HepG2 (cell line): ENCODE data around the gene KCNQ5. TPM values are rescaled to one million over a fixed set of nuclear protein-coding genes. Genes with fewer than 3 reads are reported as not detected.

Experiments used
- ATAC-seq: fragments of 200-7000 bp; cut with Tn5 transposase; 3 replicates; pipeline ENCODE4 v1.9.1; 2020; ENCODE audit warnings: mild to moderate bottlenecking, moderate library complexity
- BruUV-seq: library from RNA; stranded (reverse); fragments of 400-500 nt; replicated peaks from 2 replicates; lab custom pipeline; 2021; lab: Mats Ljungman, UMichigan
- CTCF ChIA-PET: fragments of 300-600 bp; formaldehyde crosslinking; extraction: SDS; loops from one replicate; lab custom pipeline; 2021; ENCODE audit warnings: low total read pairs, inconsistent platforms, low intra/inter-chr PET ratio; lab: Yijun Ruan, JAX
- POLR2A ChIA-PET: fragments of 350-600 bp; sonication (Branson Sonifier 250); formaldehyde crosslinking; loops from one replicate; lab custom pipeline; 2020; ENCODE audit warnings: antibody characterized with exemption, inconsistent platforms; lab: Yijun Ruan, JAX
- DNase-seq: peaks from one replicate; pipeline ENCODE4 v3.0.0-alpha.2; 2015; ENCODE audit warnings: low spot score
- FAIRE-seq: peaks from 3 replicates; lab custom pipeline; 2011; peaks lifted over from hg19 to GRCh38; lab: Jason Lieb, UNC
- H2AFZ ChIP-seq: one replicate; pipeline ENCODE4 v1.6.1; 2011; ENCODE audit warnings: low read length, inconsistent platforms
- H3K27ac ChIP-seq: fragments of 300-600 bp; 3 replicates; pipeline ENCODE4 v1.8.0; 2011; ENCODE audit warnings: mixed run types, mild to moderate bottlenecking, mixed read lengths, low read length, inconsistent platforms; ENCODE audit not compliant: insufficient read depth; ENCODE audit errors: extremely low read length
- H3K27me3 ChIP-seq, 2 experiments: fragments of 200-600 bp in 1 of 2; 2 replicates in 1 of 2; 3 replicates in 1 of 2; pipeline versions ENCODE4 v1.6.0 to v1.8.0; 2011; ENCODE audit warnings: low read length in 2 of 2, mild to moderate bottlenecking in 2 of 2, moderate library complexity in 2 of 2, inconsistent platforms in 1 of 2; ENCODE audit not compliant: insufficient read depth in 2 of 2, control insufficient read depth in 1 of 2
- H3K36me3 ChIP-seq, 2 experiments: fragments of 200-600 bp in 1 of 2; replicated peaks in 1 of 2; 2 replicates in 1 of 2; 3 replicates in 1 of 2; pipeline versions ENCODE4 v1.5.1 to v1.8.0; 2011; ENCODE audit warnings: low read length in 2 of 2, inconsistent platforms in 1 of 2; ENCODE audit not compliant: insufficient read depth in 2 of 2, control insufficient read depth in 1 of 2
- H3K4me1 ChIP-seq: 2 replicates; pipeline ENCODE4 v1.5.1; 2012; ENCODE audit warnings: low read length, inconsistent platforms; ENCODE audit not compliant: insufficient read depth
- H3K4me2 ChIP-seq: 2 replicates; pipeline ENCODE4 v1.6.0; 2011; ENCODE audit warnings: low read depth, low read length, inconsistent platforms
- H3K4me3 ChIP-seq, 3 experiments: fragments of 200-600 bp in 1 of 3; sonication (generic), shearing (Covaris generic) in 1 of 3; replicated peaks in 1 of 3; 2 replicates each; pipeline ENCODE4 v1.5.1; 2011 to 2016; ENCODE audit warnings: low read length in 3 of 3, inconsistent platforms in 2 of 3, low read depth in 2 of 3, mild to moderate bottlenecking in 2 of 3, control low read depth in 1 of 3, mixed read lengths in 1 of 3; ENCODE audit not compliant: insufficient read depth in 1 of 3
- H3K79me2 ChIP-seq: one replicate; pipeline ENCODE4 v1.6.1; 2011; ENCODE audit warnings: low read length, inconsistent platforms; ENCODE audit not compliant: insufficient read depth
- H3K9ac ChIP-seq: 2 replicates; pipeline ENCODE4 v1.6.0; 2011; ENCODE audit warnings: mild to moderate bottlenecking, low read depth, low read length, inconsistent platforms; ENCODE audit not compliant: insufficient read depth
- H3K9me3 ChIP-seq: 2 replicates; pipeline ENCODE4 v1.5.1; 2012; ENCODE audit warnings: mild to moderate bottlenecking, low read length
- H4K20me1 ChIP-seq: 2 replicates; pipeline ENCODE4 v1.6.0; 2011; ENCODE audit warnings: inconsistent platforms, mild to moderate bottlenecking, low read length, moderate library complexity; ENCODE audit not compliant: insufficient read depth
- ZFAT ChIP-seq: sonication (generic); formaldehyde crosslinking; conservative IDR thresholded peaks from 2 replicates; pipeline ENCODE4 v1.8.1; 2023; ENCODE audit warnings: missing genetic modification reagents, inconsistent platforms
- ZFP37 ChIP-seq: sonication (generic); formaldehyde crosslinking; IDR thresholded peaks from 2 replicates; pipeline ENCODE4 v1.4.0; 2020; ENCODE audit warnings: missing genetic modification reagents, borderline replicate concordance
- ZNF251 ChIP-seq: sonication (generic); formaldehyde crosslinking; IDR thresholded peaks from 2 replicates; pipeline ENCODE4 v1.9.0; 2021; ENCODE audit warnings: mild to moderate bottlenecking, missing genetic modification reagents
- ZNF333 ChIP-seq: sonication (generic); formaldehyde crosslinking; IDR thresholded peaks from 2 replicates; pipeline ENCODE4 v1.4.0; 2020; ENCODE audit warnings: mild to moderate bottlenecking, missing genetic modification reagents, borderline replicate concordance
- ZNF432 ChIP-seq: sonication (generic); formaldehyde crosslinking; IDR thresholded peaks from 2 replicates; pipeline ENCODE4 v1.5.0; 2020; ENCODE audit warnings: missing genetic modification reagents, mild to moderate bottlenecking, borderline replicate concordance
- ZNF441 ChIP-seq: sonication (generic); formaldehyde crosslinking; IDR thresholded peaks from 2 replicates; pipeline ENCODE4 v1.7.0; 2021; ENCODE audit warnings: missing genetic modification reagents, borderline replicate concordance
- ZNF777 ChIP-seq: sonication (generic); formaldehyde crosslinking; IDR thresholded peaks from 2 replicates; pipeline ENCODE4 v1.4.0; 2020; ENCODE audit warnings: missing genetic modification reagents
- WGBS: methylation state at CpG from one replicate; pipeline ENCODE4 v1.1.6; 2017; ENCODE audit warnings: low lambda C conversion rate; 5-methylcytosine and 5-hydroxymethylcytosine counted together
- in situ Hi-C: cut with HindIII; loops from 2 replicates; pipeline ENCODE4 v1.10.0; 2017; ENCODE audit warnings: low pct_unique_long_range_greater_than_20kb; ENCODE audit not compliant: extremely low pct_ligation_motif_present
- intact Hi-C: fragments of 100-400 bp; cut with micrococcal nuclease; formaldehyde crosslinking; loops from one replicate; pipeline ENCODE4 v1.10.0; 2022; ENCODE audit not compliant: unreplicated experiment
- polyA plus RNA-seq, 8 experiments: library from polyadenylated mRNA; depleted of rRNA in 3 of 8; stranded (reverse) in 7 of 8; unstranded in 1 of 8; fragments of >200 nt; fragmentation: Illumina TruSeq in 4 of 8; extraction: Trizol in 4 of 8; gene quantifications; 2 replicates each; pipeline versions ENCODE4 v1.2.1 to v1.2.3, GENCODE V29; 2011 to 2016; ENCODE audit warnings: low read depth in 4 of 8, missing spikeins in 1 of 8, mixed read lengths in 1 of 8; ENCODE audit not compliant: insufficient read depth in 1 of 8
- total RNA-seq, 5 experiments: library from RNA; depleted of rRNA; stranded (reverse); fragments of >200 nt; fragmentation: Illumina TruSeq; extraction: Trizol; gene quantifications; 2 replicates each; pipeline ENCODE4 v1.2.3, GENCODE V29; 2016; ENCODE audit warnings: low read depth in 1 of 5
- TF ChIP-seq, protein P1 (sequence below): IDR thresholded peaks from 2 replicates; pipeline ENCODE4 v1.6.1; 2012; ENCODE audit warnings: low read length, improper control_type of control experiment
- TF ChIP-seq, protein P2 (sequence below): sonication (generic); formaldehyde crosslinking; IDR thresholded peaks from 2 replicates; pipeline ENCODE4 v1.5.0; 2020; ENCODE audit warnings: mild to moderate bottlenecking, missing genetic modification reagents, borderline replicate concordance
- TF ChIP-seq, protein P3 (sequence below): sonication (generic); formaldehyde crosslinking; IDR thresholded peaks from 2 replicates; pipeline ENCODE4 v1.5.0; 2020; ENCODE audit warnings: missing genetic modification reagents, mild to moderate bottlenecking, borderline replicate concordance

Gene KCNQ5
- total and polyA plus RNA-seq, 2 of the 13 experiments (the other 11 are each of a cell fraction or from before 2014, with no cell fraction given) = 0.04 TPM; not detected in 1

DNA sequence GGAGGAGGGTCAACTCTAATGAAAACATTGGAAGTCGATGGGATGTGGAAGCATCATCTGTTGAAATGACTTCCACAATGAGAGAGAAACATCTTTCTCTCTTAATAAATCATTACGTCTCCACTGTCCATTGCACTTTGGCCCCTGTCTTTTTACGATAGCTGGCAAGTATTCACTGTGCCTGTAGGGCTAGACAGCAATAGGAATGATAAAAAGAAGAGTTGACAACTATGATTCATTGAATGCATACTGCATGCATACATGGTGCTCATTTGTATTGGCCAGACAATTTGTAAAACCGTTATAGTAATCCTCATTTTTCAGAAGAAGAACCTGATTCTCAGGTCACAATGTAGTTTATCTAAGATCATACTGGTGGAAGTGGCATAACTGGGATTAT is 220.3 kb downstream of the KCNQ5 start:
- Histone ChIP-seq H3K9ac (no peak overlapping the region), H4K20me1 (no peaks in the 10 kb centered on the region), H3K4me2 (no peak overlapping the region), H3K27ac (no peak overlapping the region), H3K4me1 (no peaks in the 10 kb centered on the region), H3K36me3 (no peaks in the 10 kb centered on the region), H2AFZ (no peak overlapping the region), H3K9me3 (no peaks in the 10 kb centered on the region), H3K27me3 (no peaks in the 10 kb centered on the region), H3K4me3 (no peak overlapping the region), H3K79me2 (no peaks in the 10 kb centered on the region)
- intact Hi-C loops = no loop called here
- POLR2A ChIA-PET = no interaction called here
- BruUV-seq = no TSS peak
- 4% methylated on average over 4 of the region's 4 CpGs for WGBS
- FAIRE-seq (no peak), ATAC-seq (no peak), DNase-seq (no peak)
- CTCF ChIA-PET = no interaction called here
- in situ Hi-C loops = no loop called here
- TF ChIP-seq ZNF777 = no peak
- TF ChIP-seq ZNF251 (CRISPR knock-in tag) = no peak
- TF ChIP-seq, protein P1, sequence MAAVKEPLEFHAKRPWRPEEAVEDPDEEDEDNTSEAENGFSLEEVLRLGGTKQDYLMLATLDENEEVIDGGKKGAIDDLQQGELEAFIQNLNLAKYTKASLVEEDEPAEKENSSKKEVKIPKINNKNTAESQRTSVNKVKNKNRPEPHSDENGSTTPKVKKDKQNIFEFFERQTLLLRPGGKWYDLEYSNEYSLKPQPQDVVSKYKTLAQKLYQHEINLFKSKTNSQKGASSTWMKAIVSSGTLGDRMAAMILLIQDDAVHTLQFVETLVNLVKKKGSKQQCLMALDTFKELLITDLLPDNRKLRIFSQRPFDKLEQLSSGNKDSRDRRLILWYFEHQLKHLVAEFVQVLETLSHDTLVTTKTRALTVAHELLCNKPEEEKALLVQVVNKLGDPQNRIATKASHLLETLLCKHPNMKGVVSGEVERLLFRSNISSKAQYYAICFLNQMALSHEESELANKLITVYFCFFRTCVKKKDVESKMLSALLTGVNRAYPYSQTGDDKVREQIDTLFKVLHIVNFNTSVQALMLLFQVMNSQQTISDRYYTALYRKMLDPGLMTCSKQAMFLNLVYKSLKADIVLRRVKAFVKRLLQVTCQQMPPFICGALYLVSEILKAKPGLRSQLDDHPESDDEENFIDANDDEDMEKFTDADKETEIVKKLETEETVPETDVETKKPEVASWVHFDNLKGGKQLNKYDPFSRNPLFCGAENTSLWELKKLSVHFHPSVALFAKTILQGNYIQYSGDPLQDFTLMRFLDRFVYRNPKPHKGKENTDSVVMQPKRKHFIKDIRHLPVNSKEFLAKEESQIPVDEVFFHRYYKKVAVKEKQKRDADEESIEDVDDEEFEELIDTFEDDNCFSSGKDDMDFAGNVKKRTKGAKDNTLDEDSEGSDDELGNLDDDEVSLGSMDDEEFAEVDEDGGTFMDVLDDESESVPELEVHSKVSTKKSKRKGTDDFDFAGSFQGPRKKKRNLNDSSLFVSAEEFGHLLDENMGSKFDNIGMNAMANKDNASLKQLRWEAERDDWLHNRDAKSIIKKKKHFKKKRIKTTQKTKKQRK = no peak
- no peak for TF ChIP-seq ZNF333
- TF ChIP-seq, protein P2, sequence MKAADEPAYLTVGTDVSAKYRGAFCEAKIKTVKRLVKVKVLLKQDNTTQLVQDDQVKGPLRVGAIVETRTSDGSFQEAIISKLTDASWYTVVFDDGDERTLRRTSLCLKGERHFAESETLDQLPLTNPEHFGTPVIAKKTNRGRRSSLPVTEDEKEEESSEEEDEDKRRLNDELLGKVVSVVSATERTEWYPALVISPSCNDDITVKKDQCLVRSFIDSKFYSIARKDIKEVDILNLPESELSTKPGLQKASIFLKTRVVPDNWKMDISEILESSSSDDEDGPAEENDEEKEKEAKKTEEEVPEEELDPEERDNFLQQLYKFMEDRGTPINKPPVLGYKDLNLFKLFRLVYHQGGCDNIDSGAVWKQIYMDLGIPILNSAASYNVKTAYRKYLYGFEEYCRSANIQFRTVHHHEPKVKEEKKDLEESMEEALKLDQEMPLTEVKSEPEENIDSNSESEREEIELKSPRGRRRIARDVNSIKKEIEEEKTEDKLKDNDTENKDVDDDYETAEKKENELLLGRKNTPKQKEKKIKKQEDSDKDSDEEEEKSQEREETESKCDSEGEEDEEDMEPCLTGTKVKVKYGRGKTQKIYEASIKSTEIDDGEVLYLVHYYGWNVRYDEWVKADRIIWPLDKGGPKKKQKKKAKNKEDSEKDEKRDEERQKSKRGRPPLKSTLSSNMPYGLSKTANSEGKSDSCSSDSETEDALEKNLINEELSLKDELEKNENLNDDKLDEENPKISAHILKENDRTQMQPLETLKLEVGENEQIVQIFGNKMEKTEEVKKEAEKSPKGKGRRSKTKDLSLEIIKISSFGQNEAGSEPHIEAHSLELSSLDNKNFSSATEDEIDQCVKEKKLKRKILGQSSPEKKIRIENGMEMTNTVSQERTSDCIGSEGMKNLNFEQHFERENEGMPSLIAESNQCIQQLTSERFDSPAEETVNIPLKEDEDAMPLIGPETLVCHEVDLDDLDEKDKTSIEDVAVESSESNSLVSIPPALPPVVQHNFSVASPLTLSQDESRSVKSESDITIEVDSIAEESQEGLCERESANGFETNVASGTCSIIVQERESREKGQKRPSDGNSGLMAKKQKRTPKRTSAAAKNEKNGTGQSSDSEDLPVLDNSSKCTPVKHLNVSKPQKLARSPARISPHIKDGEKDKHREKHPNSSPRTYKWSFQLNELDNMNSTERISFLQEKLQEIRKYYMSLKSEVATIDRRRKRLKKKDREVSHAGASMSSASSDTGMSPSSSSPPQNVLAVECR (CRISPR knock-in tag) = no peak
- no peak for TF ChIP-seq ZFAT
- no peak for TF ChIP-seq ZFP37 (CRISPR knock-in tag)
- TF ChIP-seq ZNF432 (CRISPR knock-in tag) = no peak
- no peak for TF ChIP-seq ZNF441 (CRISPR knock-in tag)
- TF ChIP-seq, protein P3, sequence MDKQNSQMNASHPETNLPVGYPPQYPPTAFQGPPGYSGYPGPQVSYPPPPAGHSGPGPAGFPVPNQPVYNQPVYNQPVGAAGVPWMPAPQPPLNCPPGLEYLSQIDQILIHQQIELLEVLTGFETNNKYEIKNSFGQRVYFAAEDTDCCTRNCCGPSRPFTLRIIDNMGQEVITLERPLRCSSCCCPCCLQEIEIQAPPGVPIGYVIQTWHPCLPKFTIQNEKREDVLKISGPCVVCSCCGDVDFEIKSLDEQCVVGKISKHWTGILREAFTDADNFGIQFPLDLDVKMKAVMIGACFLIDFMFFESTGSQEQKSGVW (CRISPR knock-in tag) = no peak
